Glutamatergic neuron (in vitro differentiated cells): ENCODE results near the gene EHF. TPM values are rescaled to one million over a fixed set of nuclear protein-coding genes. Genes with fewer than 3 reads are reported as not detected.

Experiments used
- DNase-seq: peaks from one replicate; pipeline ENCODE4 v3.0.0; 2022
- H3K27ac Mint-ChIP-seq: one replicate; pipeline ENCODE4 v1.8.0; 2020; ENCODE audit warnings: mild to moderate bottlenecking, mixed read lengths, inconsistent platforms; ENCODE audit not compliant: unreplicated experiment
- H3K27me3 Mint-ChIP-seq: one replicate; pipeline ENCODE4 v1.8.0; 2020; ENCODE audit warnings: mild to moderate bottlenecking, moderate library complexity, mixed read lengths, inconsistent platforms; ENCODE audit not compliant: unreplicated experiment
- H3K36me3 Mint-ChIP-seq: one replicate; pipeline ENCODE4 v1.8.0; 2020; ENCODE audit warnings: mild to moderate bottlenecking, mixed read lengths, inconsistent platforms; ENCODE audit not compliant: unreplicated experiment
- H3K4me1 Mint-ChIP-seq: one replicate; pipeline ENCODE4 v1.8.0; 2020; ENCODE audit warnings: mild to moderate bottlenecking, low read depth, mixed read lengths, inconsistent platforms; ENCODE audit not compliant: unreplicated experiment
- H3K4me3 Mint-ChIP-seq: one replicate; pipeline ENCODE4 v1.8.0; 2020; ENCODE audit warnings: mild to moderate bottlenecking, mixed read lengths, inconsistent platforms; ENCODE audit not compliant: unreplicated experiment
- H3K9me3 Mint-ChIP-seq: one replicate; pipeline ENCODE4 v1.8.0; 2020; ENCODE audit warnings: mild to moderate bottlenecking, moderate library complexity, mixed read lengths, inconsistent platforms; ENCODE audit not compliant: unreplicated experiment
- CTCF ChIP-seq: fragments of 200-600 bp; sonication (generic); IDR thresholded peaks from one replicate; pipeline ENCODE4 v1.5.0; 2021; ENCODE audit not compliant: partially characterized antibody, unreplicated experiment
- total RNA-seq: library from RNA; stranded (reverse); fragmentation: NEBNext Ultra II Directional; extraction: Animal tissue kit (Norgen Biotek cat#: 25700); gene quantifications from one replicate; pipeline ENCODE4 v1.2.1, GENCODE V29; 2021; ENCODE audit not compliant: unreplicated experiment

The EHF gene
- total RNA-seq, 1 donor from 2014 or later, result not detected

- Mint-ChIP-seq H3K36me3 (no peaks in the 10 kb centered on the region), H3K4me3 (no peak overlapping the region), H3K4me1 (no peaks in the 10 kb centered on the region), H3K27me3 (peaks cover 2% of the 10 kb centered on the region), H3K9me3 (peaks cover 2% of the 10 kb centered on the region), H3K27ac (no peak overlapping the region)
- no peak for DNase-seq
- TF ChIP-seq CTCF, result no peak
Observed at GRCh38 chr11:34646431-34646830, 25.5 kb downstream of the EHF start.

- no peak for TF ChIP-seq CTCF
- Mint-ChIP-seq H3K27ac (no peak overlapping the region), H3K4me1 (no peaks in the 10 kb centered on the region), H3K27me3 (peaks cover 2% of the 10 kb centered on the region), H3K4me3 (no peak overlapping the region), H3K36me3 (no peaks in the 10 kb centered on the region), H3K9me3 (peaks cover 2% of the 10 kb centered on the region)
- DNase-seq, result no peak
Observed at GRCh38 chr11:34647131-34647530, 26.2 kb downstream of the EHF start.

GRCh38 chr11:34647532-34647931, 26.6 kb downstream of the EHF start:
- Mint-ChIP-seq H3K9me3 (peaks cover 2% of the 10 kb centered on the region), H3K27ac (no peak overlapping the region), H3K27me3 (peaks cover 1% of the 10 kb centered on the region), H3K4me1 (no peaks in the 10 kb centered on the region), H3K4me3 (no peak overlapping the region), H3K36me3 (no peaks in the 10 kb centered on the region)
- no peak for TF ChIP-seq CTCF
- DNase-seq, result no peak

GRCh38 chr11:34648036-34648435, 27.1 kb downstream of the EHF start:
- Mint-ChIP-seq H3K9me3 (peaks cover 2% of the 10 kb centered on the region), H3K36me3 (no peaks in the 10 kb centered on the region), H3K27ac (no peak overlapping the region), H3K27me3 (no peaks in the 10 kb centered on the region), H3K4me3 (no peak overlapping the region), H3K4me1 (no peaks in the 10 kb centered on the region)
- DNase-seq, result no peak
- TF ChIP-seq CTCF, result no peak

GRCh38 chr11:34649597-34649996, 28.7 kb downstream of the EHF start:
- Mint-ChIP-seq H3K36me3 (no peaks in the 10 kb centered on the region), H3K9me3 (peaks cover 2% of the 10 kb centered on the region), H3K4me1 (no peaks in the 10 kb centered on the region), H3K27me3 (no peaks in the 10 kb centered on the region), H3K27ac (no peak overlapping the region), H3K4me3 (no peak overlapping the region)
- no peak for TF ChIP-seq CTCF
- no peak for DNase-seq
